Hepatocyte (in vitro differentiated cells): Measurements from ENCODE around the gene STIM1. TPM values are rescaled to one million over a fixed set of nuclear protein-coding genes. Genes with fewer than 3 reads are reported as not detected.

Experiments
- DNase-seq: peaks from one replicate; pipeline ENCODE4 v3.0.0-alpha.2; 2016; ENCODE audit warnings: low spot score
- H2AFZ ChIP-seq: fragments of 200-600 bp; sonication (generic); 2 replicates; pipeline ENCODE4 v1.6.0; 2016; ENCODE audit warnings: antibody characterized with exemption, mild to moderate bottlenecking
- H3K27ac ChIP-seq: fragments of 200-600 bp; sonication (generic); 2 replicates; pipeline ENCODE4 v1.5.1; 2016; ENCODE audit warnings: mild to moderate bottlenecking
- H3K27me3 ChIP-seq: fragments of 200-600 bp; sonication (generic); 2 replicates; pipeline ENCODE4 v1.6.1; 2016
- H3K36me3 ChIP-seq: fragments of 200-600 bp; sonication (generic); replicated peaks from 2 replicates; pipeline ENCODE4 v1.5.1; 2016; ENCODE audit warnings: low read depth; ENCODE audit not compliant: insufficient read depth
- H3K4me1 ChIP-seq: fragments of 200-600 bp; sonication (generic); 2 replicates; pipeline ENCODE4 v1.5.1; 2016; ENCODE audit warnings: mild to moderate bottlenecking, moderate library complexity; ENCODE audit not compliant: insufficient read depth
- H3K4me2 ChIP-seq: fragments of 200-600 bp; sonication (generic); 2 replicates; pipeline ENCODE4 v1.6.0; 2016
- H3K4me3 ChIP-seq: fragments of 200-600 bp; sonication (generic); 2 replicates; pipeline ENCODE4 v1.5.1; 2016; ENCODE audit warnings: mild to moderate bottlenecking
- H3K79me2 ChIP-seq: fragments of 200-600 bp; sonication (generic); 2 replicates; pipeline ENCODE4 v1.6.0; 2017; ENCODE audit warnings: mild to moderate bottlenecking
- H3K9me2 ChIP-seq: fragments of 200-600 bp; sonication (generic); replicated peaks from 2 replicates; pipeline ENCODE4 v1.6.0; 2017; ENCODE audit warnings: mild to moderate bottlenecking; ENCODE audit not compliant: insufficient read depth
- H3K9me3 ChIP-seq: fragments of 200-600 bp; sonication (generic); 2 replicates; pipeline ENCODE4 v1.5.1; 2016; ENCODE audit warnings: low read depth, mild to moderate bottlenecking
- H4K20me1 ChIP-seq: fragments of 200-600 bp; sonication (generic); 2 replicates; pipeline ENCODE4 v1.6.0; 2016; ENCODE audit warnings: mild to moderate bottlenecking; ENCODE audit not compliant: insufficient read depth, poor library complexity, severe bottlenecking
- CTCF ChIP-seq: fragments of 200-600 bp; sonication (generic); IDR thresholded peaks from 2 replicates; pipeline ENCODE4 v1.5.1; 2016; ENCODE audit warnings: antibody characterized with exemption, mild to moderate bottlenecking; ENCODE audit not compliant: poor library complexity
- EZH2 ChIP-seq: fragments of 200-600 bp; sonication (generic); IDR thresholded peaks from 2 replicates; pipeline ENCODE4 v1.6.1; 2016; ENCODE audit warnings: antibody characterized with exemption, mild to moderate bottlenecking, borderline replicate concordance
- EZH2phosphoT487 ChIP-seq: fragments of 200-600 bp; sonication (generic); IDR thresholded peaks from one replicate; pipeline ENCODE4 v1.6.1; 2018; ENCODE audit warnings: antibody characterized with exemption, mild to moderate bottlenecking, low read depth, moderate library complexity; ENCODE audit not compliant: unreplicated experiment, severe bottlenecking
- WGBS: methylation state at CpG from one replicate; pipeline ENCODE4 v1.1.6; 2016; ENCODE audit warnings: low lambda C conversion rate; ENCODE audit errors: missing lambda C conversion rate; 5-methylcytosine and 5-hydroxymethylcytosine counted together
- polyA plus RNA-seq: library from polyadenylated mRNA; unstranded; fragments of >200 nt; fragmentation: Nextera tagmentation; extraction: Ambion mirVana; gene quantifications from 2 replicates; pipeline ENCODE4 v1.2.1, GENCODE V29; 2016
- total RNA-seq: library from RNA; depleted of rRNA; stranded (reverse); fragments of >200 nt; gene quantifications from 2 replicates; pipeline ENCODE4 v1.2.3, GENCODE V29; 2014

The STIM1 gene
- total and polyA plus RNA-seq, 2 experiments from 2014 or later: 18.5 to 19.6 TPM

- Histone ChIP-seq H3K9me3 (no peaks in the 10 kb centered on the region), H3K27ac (no peak overlapping the region), H3K9me2 (no peaks in the 10 kb centered on the region), H2AFZ (no peak overlapping the region), H3K4me1 (no peaks in the 10 kb centered on the region), H3K4me2 (no peak overlapping the region), H4K20me1 (no peaks in the 10 kb centered on the region), H3K36me3 (no peaks in the 10 kb centered on the region), H3K4me3 (no peak overlapping the region), H3K79me2 (no peaks in the 10 kb centered on the region), H3K27me3 (no peaks in the 10 kb centered on the region)
- TF ChIP-seq EZH2phosphoT487 (no peak), CTCF (no peak), EZH2 (no peak)
- 98% methylated on average over 7 of the region's 7 CpGs for WGBS
- DNase-seq: no peak
These were observed 33.2 kb upstream of the STIM1 start for GRCh38 chr11:3822312-3822711.

GRCh38 chr11:3823303-3823702, 32.2 kb upstream of the STIM1 start:
- Histone ChIP-seq H3K79me2 (no peaks in the 10 kb centered on the region), H2AFZ (no peak overlapping the region)

GRCh38 chr11:3823762-3824506, 31.5 kb upstream of the STIM1 start:
- 95% methylated on average over 30 of the region's 30 CpGs for WGBS
- Histone ChIP-seq H3K9me2 (no peaks in the 10 kb centered on the region), H3K36me3 (no peaks in the 10 kb centered on the region), H3K4me1 (no peaks in the 10 kb centered on the region), H2AFZ (no peak overlapping the region), H3K79me2 (no peaks in the 10 kb centered on the region), H3K4me3 (no peak overlapping the region), H3K27ac (no peak overlapping the region), H3K4me2 (no peak overlapping the region), H3K27me3 (no peaks in the 10 kb centered on the region), H3K9me3 (no peaks in the 10 kb centered on the region), H4K20me1 (no peaks in the 10 kb centered on the region)
- TF ChIP-seq EZH2phosphoT487 (no peak), EZH2 (no peak), CTCF (no peak)
- DNase-seq: no peak

More at GRCh38 chr11:3823303-3823702, 32.2 kb upstream of the STIM1 start:
- Histone ChIP-seq H3K9me3 (no peaks in the 10 kb centered on the region), H3K36me3 (no peaks in the 10 kb centered on the region), H3K9me2 (no peaks in the 10 kb centered on the region), H3K4me2 (no peak overlapping the region), H3K27me3 (no peaks in the 10 kb centered on the region), H3K4me1 (no peaks in the 10 kb centered on the region), H3K27ac (no peak overlapping the region), H3K4me3 (no peak overlapping the region), H4K20me1 (no peaks in the 10 kb centered on the region)
- TF ChIP-seq EZH2phosphoT487 (no peak), EZH2 (no peak)
- WGBS: 94% methylated on average over 3 of the region's 3 CpGs
- peak; percentile 44 for DNase-seq

GRCh38 chr11:3824714-3825472, 30.6 kb upstream of the STIM1 start:
- H3K27me3 ChIP-seq: no peaks in the 10 kb centered on the region
- H4K20me1 ChIP-seq: no peaks in the 10 kb centered on the region
- H3K79me2 ChIP-seq: peaks cover 5% of the 10 kb centered on the region
- no peaks in the 10 kb centered on the region for H3K9me2 ChIP-seq
- H2AFZ ChIP-seq: no peak overlapping the region
- no peaks in the 10 kb centered on the region for H3K9me3 ChIP-seq
- DNase-seq: peak; percentile 50
- TF ChIP-seq EZH2 (no peak), CTCF (peak; percentile 35), EZH2phosphoT487 (no peak)
- no peak overlapping the region for H3K4me3 ChIP-seq
- H3K36me3 ChIP-seq: no peaks in the 10 kb centered on the region
- no peak overlapping the region for H3K4me2 ChIP-seq
- H3K4me1 ChIP-seq: no peaks in the 10 kb centered on the region
- WGBS: 77% methylated on average over 18 of the region's 18 CpGs
- no peak overlapping the region for H3K27ac ChIP-seq
